A549 treated with dexamethasone at 1 μM for 4 hours (cell line): ENCODE results near the gene RNF144A. TPM values are rescaled to one million over a fixed set of nuclear protein-coding genes. Genes with fewer than 3 reads are reported as not detected.

Experiments
- total RNA-seq: library from RNA; stranded (reverse); fragments of 200-300 nt; extraction: Qiagen RNA extraction; gene quantifications from 5 replicates; pipeline ENCODE4 v1.2.3, GENCODE V29; 2022

Gene RNF144A
- 7.1 to 10.6 TPM (median 10.2 TPM) in 5 replicates for total RNA-seq

GRCh38 chr2:6917071-6917760 lies at the start of gene RNF144A:
Gene RNF144A (plus strand): TSS chr2:6917412. CDS start chr2:6996927, 79,515 bp downstream.

GRCh38 chr2:6877402-6878304 lies 39.6 kb upstream of the RNF144A start, which contains the start of gene RSAD2:
Gene RSAD2 (plus strand): TSS chr2:6877777. CDS start chr2:6877801, 24 bp downstream.

Other genes starting within 250 kb of the RNF144A start
- gene CMPK2, start 51.5 kb upstream of the RNF144A start, total RNA-seq: 0.36 to 0.98 TPM (median 0.69 TPM) in 5 replicates
- gene RSAD2, start 39.6 kb upstream of the RNF144A start, total RNA-seq: 0.12 to 0.27 TPM (median 0.18 TPM) in 5 replicates